MG63 (cell line): ENCODE data around the gene GOLGA8S. TPM values are rescaled to one million over a fixed set of nuclear protein-coding genes. Genes with fewer than 3 reads are reported as not detected.
"Not testable (repeated sequence)": the region's sequence is repeated elsewhere in the genome, so short reads cannot be mapped to it uniquely, and the experiment has no call there.

Experiments
- DNase-seq: peaks from one replicate; pipeline ENCODE4 v3.0.0-alpha.2; 2020
- H3K27me3 ChIP-seq: fragments of 250-450 bp; sonication (Bioruptor Pico); 2 replicates; pipeline ENCODE4 v1.5.1; 2020; ENCODE audit warnings: mild to moderate bottlenecking, moderate library complexity
- H3K36me3 ChIP-seq: fragments of 250-450 bp; sonication (Bioruptor Pico); 2 replicates; pipeline ENCODE4 v1.5.1; 2020; ENCODE audit warnings: mild to moderate bottlenecking, moderate library complexity
- H3K4me3 ChIP-seq: fragments of 250-450 bp; sonication (Bioruptor Pico); 2 replicates; pipeline ENCODE4 v1.5.1; 2020; ENCODE audit warnings: mild to moderate bottlenecking, moderate library complexity
- H3K9me3 ChIP-seq: fragments of 250-450 bp; sonication (Bioruptor Pico); 2 replicates; pipeline ENCODE4 v1.5.1; 2020; ENCODE audit warnings: mild to moderate bottlenecking, moderate library complexity
- total RNA-seq: library from RNA; depleted of rRNA; stranded (reverse); fragments of >200 nt; shearing (Covaris generic); gene quantifications from 2 replicates; pipeline ENCODE4 v1.2.3, GENCODE V29; 2014; ENCODE audit warnings: low replicate concordance; rRNA removed

Gene GOLGA8S
- total RNA-seq, 1 experiment from 2014 or later = not detected

DNA sequence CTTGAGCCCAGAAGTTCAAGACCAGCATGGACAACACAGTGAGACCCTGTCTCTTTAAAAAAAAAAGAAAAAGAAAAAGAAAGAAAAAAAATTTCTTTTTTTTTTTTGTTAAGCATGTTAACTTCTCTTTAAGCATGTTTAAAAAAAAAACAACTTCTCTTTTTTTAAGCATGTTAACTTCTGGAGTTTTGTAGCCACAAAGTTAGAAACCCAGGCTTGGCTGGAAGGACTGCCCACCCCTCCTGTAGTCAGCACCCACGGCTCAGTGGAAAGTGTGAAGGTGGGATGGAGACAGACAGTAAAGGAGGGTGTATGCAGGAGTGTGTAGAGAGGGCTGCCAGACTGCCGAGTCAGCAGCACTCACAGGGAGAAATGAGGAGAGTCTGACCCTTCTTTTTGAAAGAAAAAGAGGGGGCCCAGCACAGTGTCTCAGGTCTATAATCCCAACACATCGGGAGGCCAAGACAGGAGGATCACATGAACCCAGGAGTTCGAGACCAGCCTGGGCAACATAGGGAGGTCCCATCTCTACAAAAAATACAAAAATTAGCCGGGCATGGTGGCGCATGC, 33.2 kb downstream of the GOLGA8S start:
- Histone ChIP-seq H3K9me3 (no peaks in the 10 kb centered on the region), H3K27me3 (no peaks in the 10 kb centered on the region), H3K4me3 (no peak overlapping the region), H3K36me3 (no peaks in the 10 kb centered on the region)
- no peak for DNase-seq

DNA sequence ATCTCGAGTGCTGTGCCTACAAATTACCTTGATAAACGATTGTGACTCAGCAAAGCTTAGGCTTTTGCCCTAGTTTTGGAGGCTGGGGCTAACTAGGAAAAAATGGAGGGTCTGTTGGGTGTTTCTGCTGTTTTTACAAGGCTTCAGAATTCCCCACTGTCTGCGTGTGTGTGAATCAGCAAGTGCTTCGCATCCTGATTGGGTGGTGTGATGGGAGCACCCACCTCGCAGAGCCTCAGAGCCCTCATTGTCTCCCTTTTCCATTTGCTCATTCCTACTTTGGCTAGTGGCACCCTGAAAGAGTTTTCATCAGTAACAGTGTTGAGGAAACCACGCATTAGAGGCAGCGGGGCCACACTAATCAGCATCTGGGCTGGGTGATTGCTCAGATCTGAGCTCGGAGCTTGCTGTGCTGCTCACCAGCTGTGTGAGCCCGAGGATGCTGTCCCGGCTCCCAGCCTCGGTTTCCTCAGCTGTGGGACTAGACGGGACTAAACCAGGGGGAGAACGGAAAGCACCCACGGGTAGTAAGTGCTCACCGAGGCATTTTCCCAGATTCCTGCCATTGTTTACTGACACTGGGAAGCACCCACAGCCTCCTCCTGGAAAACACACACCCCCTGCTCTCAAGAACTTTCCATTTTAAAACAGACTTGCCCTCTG, 40.6 kb downstream of the GOLGA8S start:
- Histone ChIP-seq H3K36me3 (no peaks in the 10 kb centered on the region), H3K9me3 (no peaks in the 10 kb centered on the region), H3K27me3 (no peaks in the 10 kb centered on the region), H3K4me3 (no peak overlapping the region)
- DNase-seq = no peak

DNA sequence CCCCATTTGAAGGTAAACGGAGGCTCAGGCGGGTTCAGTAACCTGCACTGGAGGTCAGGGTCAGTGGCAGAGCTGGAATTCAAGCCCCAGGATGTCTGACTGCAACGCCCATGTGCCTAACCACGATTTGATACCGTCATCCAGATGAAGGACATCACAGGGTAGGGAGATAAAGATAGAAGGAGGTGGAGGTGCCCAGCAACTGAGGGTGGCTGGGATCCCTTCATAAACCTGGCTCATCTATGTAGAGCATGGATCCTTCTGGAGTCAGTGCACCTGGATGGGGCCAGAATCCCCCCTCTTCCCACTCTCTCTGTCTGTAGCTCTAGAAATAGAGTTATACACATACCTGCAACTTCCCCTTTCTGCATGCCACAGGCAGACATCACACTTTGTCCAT, 41.3 kb downstream of the GOLGA8S start:
- Histone ChIP-seq H3K4me3 (no peak overlapping the region), H3K27me3 (no peaks in the 10 kb centered on the region), H3K36me3 (no peaks in the 10 kb centered on the region), H3K9me3 (no peaks in the 10 kb centered on the region)
- no peak for DNase-seq

DNA sequence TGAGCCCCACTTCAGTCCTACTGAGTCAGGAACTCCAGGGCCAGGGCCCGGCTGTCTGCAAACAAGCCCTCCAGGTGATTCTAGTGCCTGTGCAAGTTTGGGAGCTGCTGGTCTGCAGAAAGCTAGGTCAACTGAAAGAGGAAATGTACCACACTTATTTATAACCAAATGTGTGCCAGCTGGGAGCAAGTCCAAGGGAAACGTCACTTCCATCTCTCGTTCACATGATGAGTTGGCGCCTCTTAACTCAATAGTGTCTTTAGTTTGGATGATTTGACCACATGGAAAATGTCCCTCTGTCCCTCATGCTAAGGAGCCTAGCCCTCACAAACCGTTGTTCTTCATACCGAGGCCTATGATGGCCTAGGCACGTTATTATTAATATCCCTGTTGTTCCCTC, 43.2 kb downstream of the GOLGA8S start:
- no peaks in the 10 kb centered on the region for H3K36me3 ChIP-seq
- H3K9me3 ChIP-seq = no peaks in the 10 kb centered on the region
- no peaks in the 10 kb centered on the region for H3K27me3 ChIP-seq
- DNase-seq = no peak
- no peak overlapping the region for H3K4me3 ChIP-seq

DNA sequence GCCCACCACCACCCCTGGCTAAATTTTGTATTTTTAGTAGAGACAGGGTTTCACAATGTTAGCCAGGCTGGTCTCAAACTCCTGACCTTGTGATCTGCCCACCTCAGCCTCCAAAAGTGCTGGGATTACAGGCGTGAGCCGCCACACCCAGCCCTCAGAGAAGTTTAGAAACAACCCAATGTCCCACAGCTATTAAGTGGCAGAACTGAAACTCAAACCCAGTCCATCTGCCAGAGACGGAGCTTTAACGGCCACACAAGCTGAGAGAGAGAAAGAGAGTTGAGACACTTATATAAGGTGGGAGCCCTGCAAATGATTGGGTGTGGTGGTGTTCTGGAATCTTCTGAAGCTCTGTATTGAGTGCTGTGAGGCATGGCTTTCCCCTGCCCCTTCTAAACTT, 43.8 kb downstream of the GOLGA8S start:
- not testable (repeated sequence) for H3K36me3 ChIP-seq, H3K27me3 ChIP-seq, DNase-seq, H3K4me3 ChIP-seq, H3K9me3 ChIP-seq

DNA sequence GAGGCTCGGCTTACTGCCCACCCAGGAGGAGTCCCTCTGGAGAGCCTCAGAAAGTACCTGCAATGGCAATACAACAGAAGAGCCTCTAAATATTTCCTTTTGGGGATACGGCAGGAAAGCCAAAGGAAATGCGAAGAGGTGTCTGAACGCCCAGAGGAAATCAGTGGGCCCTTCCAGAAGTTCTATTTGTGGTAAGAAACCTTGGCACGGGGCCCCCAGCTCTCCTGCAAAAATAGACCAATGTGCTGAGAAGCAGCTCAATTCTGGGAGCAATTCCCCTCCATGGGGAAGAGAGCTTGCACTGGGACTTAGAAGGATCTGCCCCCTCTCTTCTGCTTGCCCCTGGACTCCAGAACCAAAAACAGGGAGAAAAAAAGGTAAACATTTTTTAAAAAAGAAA, 44.7 kb downstream of the GOLGA8S start:
- H3K9me3 ChIP-seq, H3K27me3 ChIP-seq, H3K36me3 ChIP-seq, DNase-seq, H3K4me3 ChIP-seq: not testable (repeated sequence)

DNA sequence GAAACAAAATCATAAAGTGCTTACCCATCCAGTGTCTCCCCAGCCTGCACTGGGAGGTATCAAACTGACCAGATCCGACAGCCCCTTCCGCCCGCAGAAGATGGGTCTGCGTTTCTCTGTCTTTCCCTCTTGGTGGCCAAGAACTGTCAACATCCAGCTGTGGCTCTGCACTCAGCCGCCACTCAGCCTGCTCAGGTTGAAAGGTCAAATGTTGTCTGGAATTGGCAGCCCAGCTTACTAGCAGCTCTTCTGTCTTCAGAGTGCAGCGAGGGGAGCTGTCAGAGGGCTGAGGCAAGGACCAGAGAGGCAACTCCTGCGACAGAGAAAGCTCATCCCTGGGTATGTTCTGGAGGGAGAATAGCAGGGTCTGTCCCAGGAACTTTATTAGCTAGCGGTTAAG, 47.1 kb downstream of the GOLGA8S start:
- Histone ChIP-seq H3K36me3 (no peaks in the 10 kb centered on the region), H3K4me3 (no peak overlapping the region), H3K27me3 (no peaks in the 10 kb centered on the region), H3K9me3 (no peaks in the 10 kb centered on the region)
- DNase-seq = no peak

DNA sequence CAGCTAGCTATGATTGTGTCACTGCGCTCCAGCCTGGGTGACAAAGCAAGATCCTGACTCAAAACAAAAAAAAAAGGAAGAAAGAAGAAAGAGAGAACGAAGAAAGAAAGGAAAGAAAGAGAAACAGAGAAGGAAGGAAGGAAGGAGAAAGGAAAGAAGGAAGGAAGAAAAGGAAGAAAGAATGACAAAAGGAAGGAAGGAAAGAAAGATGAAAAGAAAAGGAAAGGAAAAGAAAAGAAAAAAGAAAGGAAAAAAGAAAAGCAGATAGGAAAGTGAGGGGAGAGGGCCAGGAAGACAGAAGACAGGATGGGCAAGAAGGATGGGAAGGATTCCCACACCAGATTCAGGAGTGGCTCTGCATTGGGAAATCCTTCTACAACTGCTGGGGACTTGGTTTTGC, 47.6 kb downstream of the GOLGA8S start:
- H3K27me3 ChIP-seq = no peaks in the 10 kb centered on the region
- no peak overlapping the region for H3K4me3 ChIP-seq
- H3K9me3 ChIP-seq = no peaks in the 10 kb centered on the region

DNA sequence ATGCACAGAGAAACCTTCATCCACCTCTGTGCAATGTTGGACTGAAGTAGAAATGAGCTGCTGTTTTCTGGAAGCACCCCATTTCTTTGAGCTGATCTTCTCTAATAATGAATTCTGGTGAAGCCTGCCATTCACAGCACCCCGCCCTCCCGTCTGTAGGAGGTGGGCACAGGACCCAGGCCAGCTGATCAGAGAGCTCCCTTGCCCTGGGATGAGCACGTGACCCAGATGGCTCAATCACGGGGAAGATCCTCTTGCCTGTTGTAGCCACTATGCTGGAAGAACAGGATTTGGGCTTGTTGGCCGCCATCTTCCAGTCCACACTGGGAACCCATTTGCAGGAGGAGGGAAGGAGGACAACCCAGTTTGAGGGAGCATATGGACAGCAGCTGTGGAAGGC, 48.0 kb downstream of the GOLGA8S start:
- Histone ChIP-seq H3K9me3 (no peaks in the 10 kb centered on the region), H3K36me3 (no peaks in the 10 kb centered on the region), H3K27me3 (no peaks in the 10 kb centered on the region), H3K4me3 (no peak overlapping the region)
- no peak for DNase-seq

More for the DNA sequence above, 47.6 kb downstream of the GOLGA8S start:
- DNase-seq = no peak
- H3K36me3 ChIP-seq = no peaks in the 10 kb centered on the region

DNA sequence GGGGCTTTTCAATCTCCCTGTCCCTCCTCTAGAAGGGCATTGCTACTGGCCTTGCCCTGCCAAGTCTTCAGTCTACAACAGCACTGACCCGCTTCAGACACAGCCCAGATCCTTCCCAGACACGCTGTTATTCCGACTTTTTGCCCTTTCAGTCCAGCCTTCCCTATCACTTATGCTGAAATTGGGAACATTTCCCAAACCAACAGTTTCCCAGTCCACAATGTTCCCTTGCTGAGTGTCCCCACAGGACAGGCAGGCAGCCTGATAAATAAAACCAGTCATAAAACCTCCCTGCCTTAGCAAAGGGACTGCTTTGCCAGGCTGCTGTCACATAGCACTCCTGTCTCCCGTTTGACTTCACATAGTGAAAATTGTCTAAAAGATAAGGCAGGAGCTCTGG, 49.0 kb downstream of the GOLGA8S start:
- DNase-seq = no peak
- Histone ChIP-seq H3K9me3 (no peaks in the 10 kb centered on the region), H3K27me3 (no peaks in the 10 kb centered on the region), H3K4me3 (no peak overlapping the region), H3K36me3 (no peaks in the 10 kb centered on the region)

DNA sequence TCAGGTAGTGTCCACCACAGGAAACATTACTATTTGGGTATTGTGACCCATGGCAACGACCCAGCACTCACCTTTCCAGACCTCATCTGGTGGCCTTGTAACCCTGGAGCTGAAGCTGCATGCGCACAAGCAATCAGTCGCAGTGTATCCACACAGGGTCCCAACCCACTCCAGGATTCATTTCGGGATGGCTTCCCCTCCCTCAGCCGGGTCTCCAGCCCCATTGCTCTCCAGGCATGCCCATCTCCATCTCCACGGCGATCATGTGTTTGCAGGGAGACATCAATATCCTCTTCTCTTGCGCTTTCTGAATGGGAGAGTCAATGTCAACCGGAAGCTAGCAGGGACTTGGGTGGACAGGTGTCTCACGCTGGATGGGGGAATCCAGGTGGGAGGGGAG, 57.3 kb downstream of the GOLGA8S start:
- Histone ChIP-seq H3K27me3 (no peaks in the 10 kb centered on the region), H3K9me3 (no peaks in the 10 kb centered on the region), H3K36me3 (no peaks in the 10 kb centered on the region), H3K4me3 (no peak overlapping the region)
- DNase-seq = no peak

DNA sequence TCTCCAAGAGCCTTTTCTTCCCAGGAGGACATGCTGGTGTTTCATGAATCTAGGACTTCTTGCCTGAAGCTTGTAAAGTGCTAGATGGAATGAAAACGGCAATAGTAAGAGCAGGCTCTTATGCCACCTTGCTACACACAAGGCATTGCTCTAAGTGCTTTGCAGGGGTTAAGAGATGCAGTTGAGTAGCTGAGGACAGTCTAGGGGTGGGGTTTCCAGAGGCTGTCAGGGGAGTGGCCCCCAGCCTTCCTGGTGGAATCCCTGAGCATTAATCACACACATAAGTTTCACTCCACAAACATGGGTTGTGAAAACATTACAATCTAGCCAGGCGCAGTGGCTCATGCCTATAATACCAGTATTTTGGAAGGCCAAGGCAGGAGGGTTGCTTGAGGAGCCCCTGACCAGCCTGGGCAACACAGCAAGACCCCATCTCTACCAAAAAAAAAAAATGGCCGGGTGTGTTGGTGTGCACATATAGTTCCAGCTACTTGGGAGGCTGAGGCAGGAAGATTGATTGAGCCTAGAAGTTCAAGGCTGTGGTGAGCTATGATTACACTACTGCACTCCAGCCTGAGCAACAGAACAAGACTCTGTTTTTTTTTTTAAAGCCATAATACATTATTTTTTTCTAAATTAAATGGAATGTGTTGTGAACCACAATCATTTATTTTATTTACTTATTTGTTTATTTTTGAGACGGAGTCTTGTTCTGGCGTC, 58.5 kb downstream of the GOLGA8S start:
- not testable (repeated sequence) for H3K9me3 ChIP-seq, DNase-seq, H3K36me3 ChIP-seq

More for the DNA sequence above, 58.5 kb downstream of the GOLGA8S start:
- not testable (repeated sequence) for H3K4me3 ChIP-seq, H3K27me3 ChIP-seq

Other genes with a start within 250 kb of the GOLGA8S start
- not detected in 2 replicates for gene GOLGA6L1, start 217.9 kb upstream of the GOLGA8S start, total RNA-seq
- not detected in 2 replicates for gene GOLGA6L26, start 20.6 kb upstream of the GOLGA8S start, total RNA-seq
- not detected in 2 replicates for gene GOLGA6L2, start 92.5 kb downstream of the GOLGA8S start, total RNA-seq
- gene MKRN3, start 210.9 kb downstream of the GOLGA8S start, total RNA-seq = 4.8 and 12.4 TPM in 2 replicates